ENCODE measurements around the gene TCP1.

Gene TCP1

GRCh38 chr6:159788753-159789376, 537 bp downstream of the TCP1 start:
- DNase-seq (ENCODE audit: extremely low read depth, low read depth) = peak; percentile 4
- TF ChIP-seq, protein P1, sequence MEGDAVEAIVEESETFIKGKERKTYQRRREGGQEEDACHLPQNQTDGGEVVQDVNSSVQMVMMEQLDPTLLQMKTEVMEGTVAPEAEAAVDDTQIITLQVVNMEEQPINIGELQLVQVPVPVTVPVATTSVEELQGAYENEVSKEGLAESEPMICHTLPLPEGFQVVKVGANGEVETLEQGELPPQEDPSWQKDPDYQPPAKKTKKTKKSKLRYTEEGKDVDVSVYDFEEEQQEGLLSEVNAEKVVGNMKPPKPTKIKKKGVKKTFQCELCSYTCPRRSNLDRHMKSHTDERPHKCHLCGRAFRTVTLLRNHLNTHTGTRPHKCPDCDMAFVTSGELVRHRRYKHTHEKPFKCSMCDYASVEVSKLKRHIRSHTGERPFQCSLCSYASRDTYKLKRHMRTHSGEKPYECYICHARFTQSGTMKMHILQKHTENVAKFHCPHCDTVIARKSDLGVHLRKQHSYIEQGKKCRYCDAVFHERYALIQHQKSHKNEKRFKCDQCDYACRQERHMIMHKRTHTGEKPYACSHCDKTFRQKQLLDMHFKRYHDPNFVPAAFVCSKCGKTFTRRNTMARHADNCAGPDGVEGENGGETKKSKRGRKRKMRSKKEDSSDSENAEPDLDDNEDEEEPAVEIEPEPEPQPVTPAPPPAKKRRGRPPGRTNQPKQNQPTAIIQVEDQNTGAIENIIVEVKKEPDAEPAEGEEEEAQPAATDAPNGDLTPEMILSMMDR (IDR thresholded peaks at IDR 0.05; ENCODE audit: low read depth, low read length) = no peak

- no peak for DNase-seq (ENCODE audit: extremely low read depth, low read depth)
- TF ChIP-seq, protein P1 (IDR thresholded peaks at IDR 0.05; ENCODE audit: low read depth, low read length) = no peak
These were observed 1.1 kb downstream of the TCP1 start for GRCh38 chr6:159788276-159788675.

DNA sequence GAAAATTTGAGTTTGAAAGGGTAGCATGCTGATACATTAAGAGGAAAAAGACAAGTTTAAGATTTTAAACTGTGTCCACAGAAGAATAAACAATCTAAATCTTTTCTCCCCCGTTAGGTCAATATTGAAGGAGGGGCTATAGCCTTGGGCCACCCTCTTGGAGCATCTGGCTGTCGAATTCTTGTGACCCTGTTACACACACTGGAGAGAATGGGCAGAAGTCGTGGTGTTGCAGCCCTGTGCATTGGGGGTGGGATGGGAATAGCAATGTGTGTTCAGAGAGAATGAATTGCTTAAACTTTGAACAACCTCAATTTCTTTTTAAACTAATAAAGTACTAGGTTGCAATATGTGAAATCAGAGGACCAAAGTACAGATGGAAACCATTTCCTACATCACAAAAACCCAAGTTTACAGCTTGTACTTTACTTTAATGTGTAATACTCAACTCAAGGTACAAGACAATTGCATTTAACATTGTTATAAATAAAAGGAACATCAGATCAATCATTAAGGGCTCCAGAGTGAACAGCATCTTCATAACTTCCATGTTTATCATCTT, 10.8 kb downstream of the TCP1 start:
- DNase-seq (ENCODE audit: extremely low read depth, low read depth) = no peak
- TF ChIP-seq, protein P1 (IDR thresholded peaks at IDR 0.05; ENCODE audit: low read depth, low read length) = no peak

DNA sequence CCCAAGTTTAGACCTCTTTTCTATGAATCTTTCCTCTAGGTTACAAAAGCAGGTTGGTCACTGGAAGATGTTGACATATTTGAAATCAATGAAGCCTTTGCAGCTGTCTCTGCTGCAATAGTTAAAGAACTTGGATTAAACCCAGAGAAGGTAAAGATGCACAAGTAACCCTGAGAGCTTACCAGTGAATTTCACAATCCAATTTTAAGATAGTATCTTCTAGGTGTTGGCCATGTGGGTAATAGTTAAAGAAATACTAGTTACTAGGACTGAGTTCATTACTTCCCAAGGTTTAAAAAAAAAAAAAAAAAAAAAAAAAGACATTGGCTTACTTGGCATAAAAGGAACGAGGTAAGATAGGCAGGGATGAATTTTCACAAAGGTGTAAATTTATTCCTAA, 11.3 kb downstream of the TCP1 start:
- TF ChIP-seq, protein P1 (IDR thresholded peaks at IDR 0.05; ENCODE audit: low read depth, low read length) = no peak
- DNase-seq (ENCODE audit: extremely low read depth, low read depth) = no peak

DNA sequence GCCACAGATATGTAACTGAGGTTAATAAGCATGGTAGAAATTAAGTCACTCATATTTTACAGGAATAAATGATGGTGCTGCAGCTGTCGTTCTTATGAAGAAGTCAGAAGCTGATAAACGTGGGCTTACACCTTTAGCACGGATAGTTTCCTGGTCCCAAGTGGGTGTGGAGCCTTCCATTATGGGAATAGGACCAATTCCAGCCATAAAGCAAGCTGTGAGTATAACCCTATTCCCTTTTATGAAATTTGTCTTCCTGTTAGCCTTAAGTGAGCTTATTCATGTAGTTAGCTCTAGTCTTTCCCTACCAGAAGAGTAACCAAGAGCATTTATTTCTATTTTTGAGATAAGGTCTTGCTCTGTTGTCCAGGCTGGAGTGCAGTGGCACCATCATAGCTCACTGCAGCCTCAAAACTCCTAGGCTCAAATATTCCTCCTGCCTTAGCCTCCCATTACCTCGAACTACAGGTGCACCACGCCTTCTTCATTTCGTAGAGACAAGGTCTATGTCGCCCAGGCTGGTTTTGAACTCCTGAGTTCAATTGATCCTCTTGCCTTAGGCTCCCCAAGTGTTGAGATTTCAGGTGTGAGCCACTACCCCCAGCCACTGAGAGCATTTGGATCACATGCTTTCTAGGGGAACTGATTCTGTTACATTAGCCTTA, 12.0 kb downstream of the TCP1 start:
- DNase-seq (ENCODE audit: extremely low read depth, low read depth) = no peak
- TF ChIP-seq, protein P1 (IDR thresholded peaks at IDR 0.05; ENCODE audit: low read depth, low read length) = no peak

GRCh38 chr6:159772196-159772595, 17.2 kb downstream of the TCP1 start:
- DNase-seq (ENCODE audit: extremely low read depth, low read depth) = no peak
- TF ChIP-seq, protein P1 (IDR thresholded peaks at IDR 0.05; ENCODE audit: low read depth, low read length) = no peak

- TF ChIP-seq, protein P1 (IDR thresholded peaks at IDR 0.05; ENCODE audit: low read depth, low read length) = no peak
- no peak for DNase-seq (ENCODE audit: extremely low read depth, low read depth)
These were observed 19.9 kb downstream of the TCP1 start for GRCh38 chr6:159769470-159769869.
